ENCODE measurements around the gene UNC93B1. TPM values are rescaled to one million over a fixed set of nuclear protein-coding genes. Genes with fewer than 3 reads are reported as not detected.

The UNC93B1 gene
- total RNA-seq, 2 donors from 2014 or later: 24.7 to 27.2 TPM

DNA sequence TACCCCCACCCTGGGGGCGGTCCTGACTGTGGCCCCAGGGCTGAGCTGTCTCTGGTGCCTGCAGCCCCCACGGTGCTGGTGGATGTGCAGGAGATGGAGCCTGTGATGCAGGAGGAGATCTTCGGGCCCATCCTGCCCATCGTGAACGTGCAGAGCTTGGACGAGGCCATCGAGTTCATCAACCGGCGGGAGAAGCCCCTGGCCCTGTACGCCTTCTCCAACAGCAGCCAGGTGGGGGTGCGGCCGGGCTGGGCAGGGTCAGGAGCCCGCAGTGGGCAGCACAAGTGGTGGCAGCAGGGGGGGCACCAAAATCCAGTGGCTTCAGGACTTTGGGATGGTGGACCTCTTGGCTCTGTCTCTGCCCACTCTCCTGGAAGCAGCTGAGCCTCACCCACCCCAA, 18.6 kb upstream of the UNC93B1 start:
- Mint-ChIP-seq H3K27ac (no peak overlapping the region), H3K4me3 (no peak overlapping the region), H3K27me3 (peaks cover 5% of the 10 kb centered on the region), H3K36me3 (ENCODE audit: low read depth) (no peaks in the 10 kb centered on the region), H3K4me1 (no peaks in the 10 kb centered on the region)
- ATAC-seq (no peak), DNase-seq (no peak)
- no peaks in the 10 kb centered on the region for H3K9me3 ChIP-seq (ENCODE audit: control insufficient read depth, low read length, poor library complexity, severe bottlenecking)

DNA sequence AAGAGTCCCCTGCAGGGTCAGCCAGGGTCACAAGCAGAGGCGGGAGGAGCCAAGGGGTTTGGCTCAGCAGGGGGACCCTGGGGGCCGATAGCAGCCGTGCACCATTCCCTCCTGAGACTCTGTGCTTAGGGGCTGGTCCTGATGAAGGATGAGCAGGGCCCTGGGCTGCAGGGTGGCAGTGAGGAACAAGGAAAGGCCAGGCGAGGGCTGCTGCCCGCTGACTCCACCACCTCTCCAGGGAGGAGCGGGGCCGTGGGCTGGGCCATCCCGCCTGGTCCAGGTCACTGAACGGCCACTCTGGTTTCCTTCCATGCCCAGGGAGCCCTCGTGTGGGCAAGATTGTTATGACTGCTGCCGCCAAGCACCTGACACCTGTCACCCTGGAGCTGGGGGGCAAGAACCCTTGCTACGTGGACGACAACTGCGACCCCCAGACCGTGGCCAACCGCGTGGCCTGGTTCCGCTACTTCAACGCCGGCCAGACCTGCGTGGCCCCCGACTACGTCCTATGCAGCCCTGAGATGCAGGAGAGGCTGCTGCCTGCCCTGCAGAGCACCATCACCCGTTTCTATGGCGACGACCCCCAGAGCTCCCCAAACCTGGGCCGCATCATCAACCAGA, 17.4 kb upstream of the UNC93B1 start:
- ATAC-seq (no peak), DNase-seq (no peak)
- no peaks in the 10 kb centered on the region for H3K9me3 ChIP-seq (ENCODE audit: control insufficient read depth, low read length, poor library complexity, severe bottlenecking)
- peaks cover 5% of the 10 kb centered on the region for H3K27me3 Mint-ChIP-seq
- no peak overlapping the region for H3K27ac Mint-ChIP-seq
- H3K36me3 Mint-ChIP-seq (ENCODE audit: low read depth): no peaks in the 10 kb centered on the region
- H3K4me1 Mint-ChIP-seq: no peaks in the 10 kb centered on the region
- H3K4me3 Mint-ChIP-seq: no peak overlapping the region

DNA sequence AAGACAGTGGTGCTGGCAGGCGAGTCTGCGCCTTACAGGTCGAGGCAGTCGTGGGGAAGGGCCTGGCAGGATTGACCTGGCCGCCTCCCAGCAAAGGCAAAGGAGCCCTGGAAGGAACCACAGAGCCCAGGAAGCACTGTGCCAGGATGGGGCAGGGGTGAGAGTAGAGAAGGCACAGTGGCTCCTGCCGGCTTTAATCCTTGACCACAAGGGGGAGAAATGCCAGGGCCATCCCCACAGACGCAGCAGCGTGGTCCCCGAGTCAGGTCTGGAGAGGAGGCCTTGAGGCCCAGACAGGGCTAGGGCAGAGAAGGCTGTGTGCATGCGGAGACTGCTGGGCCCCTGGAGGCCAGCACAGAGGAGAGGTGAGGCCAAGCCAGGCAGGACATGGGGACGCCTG, 16.7 kb upstream of the UNC93B1 start:
- peaks cover 5% of the 10 kb centered on the region for H3K27me3 Mint-ChIP-seq
- H3K36me3 Mint-ChIP-seq (ENCODE audit: low read depth): no peaks in the 10 kb centered on the region
- H3K9me3 ChIP-seq (ENCODE audit: control insufficient read depth, low read length, poor library complexity, severe bottlenecking): no peaks in the 10 kb centered on the region
- H3K27ac Mint-ChIP-seq: no peak overlapping the region
- no peaks in the 10 kb centered on the region for H3K4me1 Mint-ChIP-seq
- H3K4me3 Mint-ChIP-seq: no peak overlapping the region
- no peak for DNase-seq
- ATAC-seq: no peak

DNA sequence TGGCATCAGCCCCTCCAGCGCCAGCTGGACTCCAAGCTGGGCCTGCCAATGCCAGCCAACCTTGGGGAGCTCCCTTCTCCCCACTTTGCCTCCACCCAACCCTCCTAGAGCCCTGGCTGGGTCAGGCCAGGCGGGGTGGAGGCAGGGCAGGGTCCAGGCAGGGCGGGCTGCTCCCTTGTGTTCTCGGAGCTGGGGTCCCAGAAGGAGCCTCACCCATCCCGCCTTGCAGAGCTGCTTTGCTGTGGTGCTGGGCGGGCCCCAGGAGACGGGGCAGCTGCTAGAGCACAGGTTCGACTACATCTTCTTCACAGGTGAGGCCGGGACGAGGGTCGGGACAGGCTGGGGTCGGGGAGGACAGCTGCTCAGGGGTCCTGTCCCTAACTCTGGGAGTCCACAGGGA, 15.6 kb upstream of the UNC93B1 start:
- Mint-ChIP-seq H3K36me3 (ENCODE audit: low read depth) (no peaks in the 10 kb centered on the region), H3K27ac (no peak overlapping the region), H3K4me3 (no peak overlapping the region), H3K4me1 (no peaks in the 10 kb centered on the region), H3K27me3 (peaks cover 5% of the 10 kb centered on the region)
- H3K9me3 ChIP-seq (ENCODE audit: control insufficient read depth, low read length, poor library complexity, severe bottlenecking): no peaks in the 10 kb centered on the region
- ATAC-seq: no peak
- DNase-seq: no peak

DNA sequence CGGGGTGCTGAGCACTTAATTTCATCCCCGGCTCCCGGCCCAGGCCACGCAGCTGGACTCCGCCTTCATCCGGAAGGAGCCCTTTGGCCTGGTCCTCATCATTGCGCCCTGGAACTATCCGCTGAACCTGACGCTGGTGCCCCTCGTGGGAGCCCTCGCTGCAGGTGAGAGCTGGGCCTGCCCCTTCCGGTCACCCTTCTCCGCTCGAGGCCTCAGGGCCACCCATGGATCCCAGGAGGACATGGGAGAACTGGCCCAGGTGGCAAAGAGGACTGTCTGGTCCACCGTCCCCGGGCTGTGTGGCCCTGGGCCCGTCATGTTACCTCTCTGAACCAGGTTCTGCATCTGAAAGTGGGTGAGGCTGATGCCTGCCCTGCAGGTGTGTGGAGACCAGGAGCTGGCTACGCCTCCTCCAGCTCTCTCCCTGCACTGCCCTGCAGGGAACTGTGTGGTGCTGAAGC, 14.9 kb upstream of the UNC93B1 start:
- no peaks in the 10 kb centered on the region for H3K4me1 Mint-ChIP-seq
- H3K9me3 ChIP-seq (ENCODE audit: control insufficient read depth, low read length, poor library complexity, severe bottlenecking): no peaks in the 10 kb centered on the region
- no peaks in the 10 kb centered on the region for H3K36me3 Mint-ChIP-seq (ENCODE audit: low read depth)
- no peak overlapping the region for H3K4me3 Mint-ChIP-seq
- H3K27me3 Mint-ChIP-seq: peaks cover 10% of the 10 kb centered on the region
- H3K27ac Mint-ChIP-seq: no peak overlapping the region
- no peak for ATAC-seq
- DNase-seq: no peak

DNA sequence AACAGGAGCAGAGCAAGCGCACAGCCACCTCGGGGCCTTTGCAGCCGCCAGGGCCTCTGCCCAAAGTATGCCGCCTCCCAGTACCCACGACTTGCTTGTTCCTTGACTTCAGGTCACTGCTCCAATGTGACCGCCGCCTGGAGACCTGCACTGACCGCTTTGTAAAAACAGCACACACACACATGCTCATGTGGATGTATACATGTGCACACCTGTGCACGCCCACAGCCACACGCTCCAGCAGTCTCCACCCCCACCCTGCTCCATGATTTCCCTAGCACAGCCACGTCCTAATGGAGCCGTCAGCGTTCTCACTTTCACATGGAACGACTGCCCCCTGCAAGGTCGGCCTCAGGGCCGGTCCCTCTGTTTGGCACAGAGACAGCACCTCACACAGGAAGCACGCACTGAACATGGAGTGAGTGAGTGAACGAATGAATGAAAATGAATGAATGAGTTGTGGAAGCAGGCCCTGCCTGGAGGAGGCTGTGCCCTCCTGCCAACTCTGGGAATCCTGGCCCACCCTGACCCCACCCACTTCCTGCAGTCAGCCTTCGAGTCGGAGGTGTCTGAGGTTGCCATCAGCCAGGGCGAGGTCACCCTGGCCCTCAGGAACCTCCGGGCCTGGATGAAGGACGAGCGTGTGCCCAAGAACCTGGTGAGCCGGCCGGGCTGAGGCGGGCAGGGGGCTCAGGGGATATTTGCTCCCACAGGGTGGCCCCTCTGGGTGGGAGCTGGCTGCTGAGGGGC, 14.3 kb upstream of the UNC93B1 start:
- DNase-seq (no peak), ATAC-seq (no peak)
- H3K27me3 Mint-ChIP-seq: peaks cover 11% of the 10 kb centered on the region
- H3K4me1 Mint-ChIP-seq: no peaks in the 10 kb centered on the region
- no peaks in the 10 kb centered on the region for H3K36me3 Mint-ChIP-seq (ENCODE audit: low read depth)
- H3K9me3 ChIP-seq (ENCODE audit: control insufficient read depth, low read length, poor library complexity, severe bottlenecking): no peaks in the 10 kb centered on the region
- H3K27ac Mint-ChIP-seq: no peak overlapping the region
- peak overlapping the region; percentile 57 for H3K4me3 Mint-ChIP-seq

DNA sequence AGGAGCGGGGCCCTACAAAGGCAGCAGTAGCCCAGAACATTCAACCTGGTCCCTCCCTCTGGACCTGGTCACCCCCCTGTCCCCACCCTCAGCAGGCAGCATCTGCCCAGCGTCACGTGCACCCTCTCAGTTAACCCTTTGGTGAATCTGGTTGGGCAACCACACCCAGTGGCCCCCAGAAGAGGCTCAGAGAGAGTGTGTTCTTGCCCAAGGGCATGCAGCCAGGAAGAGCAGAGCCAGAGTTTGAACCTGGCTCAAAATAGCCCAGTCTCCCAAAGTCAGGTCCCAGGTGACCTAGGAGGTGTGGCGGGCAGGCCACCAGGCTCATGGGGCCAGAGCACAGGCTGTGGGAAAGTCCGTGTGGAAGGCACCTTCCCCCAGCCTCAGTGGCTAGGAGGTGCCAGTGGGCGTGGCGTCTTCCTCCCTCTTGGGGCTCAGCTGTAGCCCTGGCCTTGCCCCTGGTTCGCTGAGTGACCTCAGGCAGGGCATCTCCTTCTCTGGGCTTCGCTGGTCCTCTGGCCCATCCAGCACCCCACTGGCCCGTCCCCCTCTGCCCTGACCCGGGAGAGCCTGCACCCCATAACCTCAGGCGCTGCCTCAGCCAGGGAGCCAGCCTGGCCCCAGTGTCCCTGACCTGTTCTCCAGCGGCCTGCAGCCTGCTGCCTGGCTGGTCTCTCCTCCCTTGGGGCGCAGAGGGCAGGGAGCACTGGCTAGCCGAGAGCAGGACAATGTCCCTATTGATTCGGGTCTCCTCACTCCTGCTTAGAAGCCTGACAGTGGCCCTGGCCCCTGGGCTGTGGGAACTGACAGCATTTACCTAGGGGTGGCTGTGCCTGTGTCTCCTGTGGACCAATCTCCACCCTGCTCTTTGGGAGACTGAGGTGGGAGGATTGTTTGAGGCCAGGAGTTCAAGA, 13.3 kb upstream of the UNC93B1 start:
- ATAC-seq (no peak), DNase-seq (no peak)
- Mint-ChIP-seq H3K4me3 (no peak overlapping the region), H3K36me3 (ENCODE audit: low read depth) (no peaks in the 10 kb centered on the region), H3K27me3 (peaks cover 11% of the 10 kb centered on the region), H3K27ac (no peak overlapping the region), H3K4me1 (no peaks in the 10 kb centered on the region)
- no peaks in the 10 kb centered on the region for H3K9me3 ChIP-seq (ENCODE audit: control insufficient read depth, low read length, poor library complexity, severe bottlenecking)

DNA sequence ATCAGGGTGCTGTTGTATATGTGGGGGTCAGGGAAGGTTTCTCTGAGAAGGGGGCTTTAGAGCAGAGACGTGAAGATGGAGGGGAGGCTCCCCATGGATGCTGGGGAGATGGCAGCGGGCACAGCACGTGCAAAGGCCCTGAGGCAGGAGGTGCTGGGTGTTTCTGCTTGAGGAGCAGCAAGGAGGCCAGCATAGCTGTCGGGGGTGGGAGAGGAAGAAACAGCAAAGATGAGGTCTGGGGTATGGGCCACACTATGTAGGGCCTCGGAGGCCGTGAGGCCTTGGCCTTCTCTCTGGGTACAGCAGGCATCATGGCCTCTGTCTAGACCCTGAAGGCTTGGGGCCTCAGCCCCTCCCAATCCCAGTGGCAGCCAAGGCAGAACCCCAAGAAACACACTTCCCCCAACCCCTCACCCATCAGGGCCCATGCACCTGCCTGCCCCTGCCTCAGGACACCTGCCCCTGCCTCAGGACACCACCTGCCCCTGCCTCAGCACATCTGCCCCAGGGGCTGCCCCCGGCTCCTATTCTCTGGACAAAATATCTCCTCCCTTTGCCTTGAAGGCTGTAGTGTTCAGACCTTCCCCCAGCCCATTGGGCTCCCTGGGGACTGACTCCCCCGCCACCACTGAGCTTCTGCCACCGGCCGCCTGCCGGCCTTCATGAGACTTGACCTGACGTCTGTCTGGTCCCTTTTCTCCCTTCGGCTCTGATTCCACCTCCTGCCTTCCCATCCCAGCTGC, 12.4 kb upstream of the UNC93B1 start:
- Mint-ChIP-seq H3K4me3 (no peak overlapping the region), H3K4me1 (no peaks in the 10 kb centered on the region), H3K27me3 (peaks cover 11% of the 10 kb centered on the region), H3K27ac (no peak overlapping the region), H3K36me3 (ENCODE audit: low read depth) (no peaks in the 10 kb centered on the region)
- ATAC-seq: no peak
- DNase-seq: no peak
- H3K9me3 ChIP-seq (ENCODE audit: control insufficient read depth, low read length, poor library complexity, severe bottlenecking): no peaks in the 10 kb centered on the region

DNA sequence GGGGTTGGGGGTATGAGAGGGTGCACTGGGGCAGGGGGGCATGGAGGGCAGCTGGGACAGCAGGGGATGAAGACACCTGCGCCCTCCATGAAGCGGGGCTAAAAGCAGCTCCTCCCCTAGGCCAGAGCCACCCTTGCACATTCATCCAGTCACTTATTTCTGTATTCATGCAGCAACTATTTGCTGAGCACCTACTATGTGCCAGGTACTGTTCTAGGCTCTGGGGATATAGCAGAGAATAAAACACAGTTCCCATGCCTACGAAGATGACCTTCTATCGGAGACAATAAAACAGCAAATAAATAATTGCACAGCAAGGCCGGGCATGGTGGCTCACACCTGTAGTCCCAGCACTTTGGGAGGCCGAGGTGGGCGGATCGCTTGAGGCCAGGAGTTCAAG, 11.6 kb upstream of the UNC93B1 start:
- no peak overlapping the region for H3K27ac Mint-ChIP-seq
- no peak for DNase-seq
- no peak for ATAC-seq
- peaks cover 7% of the 10 kb centered on the region for H3K27me3 Mint-ChIP-seq
- H3K4me3 Mint-ChIP-seq: no peak overlapping the region
- no peaks in the 10 kb centered on the region for H3K4me1 Mint-ChIP-seq
- no peaks in the 10 kb centered on the region for H3K36me3 Mint-ChIP-seq (ENCODE audit: low read depth)
- no peaks in the 10 kb centered on the region for H3K9me3 ChIP-seq (ENCODE audit: control insufficient read depth, low read length, poor library complexity, severe bottlenecking)

DNA sequence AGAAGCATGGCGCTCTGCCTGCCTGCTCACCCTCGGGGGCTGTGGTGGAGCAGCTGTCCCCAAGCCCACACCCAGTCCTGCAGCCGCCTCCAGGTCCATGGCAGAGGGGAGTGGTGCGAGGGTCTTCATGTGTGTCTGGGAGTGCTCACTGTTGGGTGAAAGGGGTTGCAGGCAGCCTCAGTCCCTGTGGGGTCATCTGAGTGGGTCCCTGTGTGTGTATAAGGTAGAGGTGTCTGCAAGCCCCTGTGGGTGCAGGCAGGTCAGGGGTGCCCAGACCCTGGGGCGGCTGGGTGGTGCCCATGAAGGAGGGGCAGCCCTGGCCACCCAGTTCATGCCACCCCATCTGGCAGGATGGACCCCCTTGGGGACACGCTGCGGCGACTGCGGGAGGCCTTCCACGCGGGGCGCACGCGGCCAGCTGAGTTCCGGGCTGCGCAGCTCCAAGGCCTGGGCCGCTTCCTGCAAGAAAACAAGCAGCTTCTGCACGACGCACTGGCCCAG, 11.1 kb upstream of the UNC93B1 start:
- no peak for DNase-seq
- Mint-ChIP-seq H3K4me3 (no peak overlapping the region), H3K36me3 (ENCODE audit: low read depth) (no peaks in the 10 kb centered on the region), H3K27ac (no peak overlapping the region), H3K4me1 (peaks cover under 1% of the 10 kb centered on the region), H3K27me3 (peaks cover 5% of the 10 kb centered on the region)
- no peak for ATAC-seq
- H3K9me3 ChIP-seq (ENCODE audit: control insufficient read depth, low read length, poor library complexity, severe bottlenecking): no peaks in the 10 kb centered on the region

DNA sequence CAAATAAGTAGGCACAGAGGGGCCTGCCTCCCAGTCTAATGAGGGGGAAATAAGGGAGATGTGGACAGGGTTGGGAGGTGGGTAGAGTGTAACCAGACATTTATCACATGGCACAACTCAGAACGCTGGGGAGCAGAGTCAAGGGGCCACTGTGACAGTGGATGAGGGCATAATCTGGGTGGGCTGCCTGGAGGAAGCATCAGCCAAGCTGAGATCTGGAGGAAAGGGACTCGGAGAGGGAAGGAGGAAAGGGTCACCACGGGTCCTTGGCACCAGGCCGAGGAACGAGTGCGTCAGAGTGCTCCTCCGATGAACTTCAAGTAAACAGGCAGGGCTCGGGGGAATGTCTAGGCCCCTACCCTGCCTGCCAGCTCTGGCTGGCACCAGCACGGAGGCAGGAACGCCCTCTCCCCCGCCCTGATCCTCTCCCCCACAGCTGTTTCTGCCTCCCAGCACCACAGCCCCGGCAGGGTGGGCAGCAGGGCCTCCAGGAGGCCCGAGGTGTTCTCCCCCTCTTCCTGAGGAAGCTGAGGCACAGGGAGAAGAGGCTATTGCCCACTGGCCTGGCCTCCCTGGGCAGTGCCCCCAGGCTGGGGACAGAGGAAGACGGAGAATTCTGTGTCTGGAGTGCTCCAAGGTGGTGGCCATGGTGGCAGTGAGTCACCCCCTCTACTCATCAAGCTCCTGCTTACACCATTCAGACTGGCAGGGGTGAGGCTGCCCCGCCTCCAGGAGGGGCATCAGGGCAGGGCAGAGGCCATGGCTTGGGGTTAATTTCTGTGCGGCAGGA, 10.5 kb upstream of the UNC93B1 start:
- no peak overlapping the region for H3K4me3 Mint-ChIP-seq
- no peak overlapping the region for H3K27ac Mint-ChIP-seq
- H3K9me3 ChIP-seq (ENCODE audit: control insufficient read depth, low read length, poor library complexity, severe bottlenecking): no peaks in the 10 kb centered on the region
- H3K36me3 Mint-ChIP-seq (ENCODE audit: low read depth): no peaks in the 10 kb centered on the region
- ATAC-seq (peak; percentile 49), DNase-seq (no peak)
- peaks cover 2% of the 10 kb centered on the region for H3K4me1 Mint-ChIP-seq
- peaks cover 5% of the 10 kb centered on the region for H3K27me3 Mint-ChIP-seq

DNA sequence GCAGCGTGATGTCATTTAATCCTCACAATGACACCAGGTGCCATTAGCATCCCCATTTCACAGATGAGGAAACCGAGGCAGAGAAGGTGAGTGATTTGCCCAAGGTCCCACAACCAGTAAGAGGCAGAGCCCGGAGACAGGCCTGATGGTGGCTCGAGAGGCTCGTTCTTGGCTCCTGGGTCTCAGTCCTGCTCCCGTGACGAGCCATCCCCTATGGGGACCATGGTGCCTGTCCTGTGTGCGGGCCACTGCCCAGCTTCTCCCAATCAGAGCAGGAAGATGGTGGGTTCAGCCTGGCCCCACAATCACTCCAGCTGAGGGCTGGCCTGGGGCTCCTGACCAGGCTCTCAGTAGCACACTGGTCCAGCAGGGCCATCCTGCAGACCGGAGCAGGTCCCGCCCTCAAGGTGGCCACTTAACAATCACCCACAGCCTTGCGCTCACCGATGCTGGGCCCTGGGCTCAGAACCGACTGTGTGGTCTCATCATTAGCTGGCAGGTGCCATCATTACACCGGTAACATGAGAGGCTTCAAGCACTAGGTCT, 9.8 kb upstream of the UNC93B1 start:
- Mint-ChIP-seq H3K4me3 (no peak overlapping the region), H3K27me3 (peaks cover 12% of the 10 kb centered on the region), H3K36me3 (ENCODE audit: low read depth) (no peaks in the 10 kb centered on the region), H3K27ac (no peak overlapping the region), H3K4me1 (peaks cover 7% of the 10 kb centered on the region)
- DNase-seq (no peak), ATAC-seq (no peak)
- no peaks in the 10 kb centered on the region for H3K9me3 ChIP-seq (ENCODE audit: control insufficient read depth, low read length, poor library complexity, severe bottlenecking)
